NCI-H146 treated with DMSO at 0.1 percent for 48 hours (cell line): ENCODE data around the gene NTN3.
A peak's percentile ranks its signal among the peaks of the same experiment; 100 is the strongest.
"Not testable (repeated sequence)": the region's sequence is repeated elsewhere in the genome, so short reads cannot be mapped to it uniquely, and the experiment has no call there.

Experiments used
- DNase-seq: peaks from one replicate; lab custom pipeline; 2025; ENCODE audit not compliant: unreplicated experiment; lab: John Stamatoyannopoulos, UW

NTN3 gene

GRCh38 chr16:2471016-2471652 lies at the start of gene NTN3:
Gene NTN3, plus strand, starts transcription at chr16:2471297. Its CDS starts 405 bp downstream, at chr16:2471702.
- DNase-seq: peak; percentile 59

GRCh38 chr16:2422123-2422867 lies 48.8 kb upstream of the NTN3 start:
- peak; percentile 28 for DNase-seq

GRCh38 chr16:2424061-2425007 lies 46.8 kb upstream of the NTN3 start:
- no peak for DNase-seq

GRCh38 chr16:2425008-2425518 lies 46.0 kb upstream of the NTN3 start:
- DNase-seq: no peak

- DNase-seq: no peak
These were observed 45.2 kb upstream of the NTN3 start for GRCh38 chr16:2425825-2426430.

GRCh38 chr16:2426941-2427361 lies 44.1 kb upstream of the NTN3 start:
- DNase-seq: no peak

- no peak for DNase-seq
These were observed 43.6 kb upstream of the NTN3 start for GRCh38 chr16:2427526-2427925.

GRCh38 chr16:2428051-2428783 lies 42.9 kb upstream of the NTN3 start:
- DNase-seq: peak; percentile 63

GRCh38 chr16:2428784-2429033 lies 42.4 kb upstream of the NTN3 start:
- no peak for DNase-seq

- DNase-seq: peak; percentile 94
These were observed 41.9 kb upstream of the NTN3 start, which contains the start of gene CCNF for GRCh38 chr16:2429034-2429770. Gene CCNF, plus strand, starts transcription at chr16:2429447. Its CDS starts 35 bp downstream, at chr16:2429482.

GRCh38 chr16:2429771-2430663 lies 41.1 kb upstream of the NTN3 start:
- DNase-seq: no peak

- no peak for DNase-seq
These were observed 38.8 kb upstream of the NTN3 start for GRCh38 chr16:2432286-2432685.

GRCh38 chr16:2432801-2433505 lies 38.1 kb upstream of the NTN3 start:
- no peak for DNase-seq

- not testable (repeated sequence) for DNase-seq
These were observed 35.9 kb upstream of the NTN3 start for GRCh38 chr16:2435236-2435635.

- no peak for DNase-seq
These were observed 35.0 kb upstream of the NTN3 start for GRCh38 chr16:2436110-2436509.

GRCh38 chr16:2437032-2437790 lies 33.9 kb upstream of the NTN3 start:
- DNase-seq: no peak

- DNase-seq: no peak
These were observed 33.0 kb upstream of the NTN3 start for GRCh38 chr16:2438121-2438520.
